H1 (cell line): ENCODE data around the gene TRIML2.

Source experiments
- GTF2F1 ChIP-seq: IDR thresholded peaks from 2 replicates; pipeline ENCODE4 v1.6.1; 2012; ENCODE audit warnings: low read depth, low read length, improper control_type of control experiment, borderline replicate concordance
- JUND ChIP-seq: IDR thresholded peaks from 2 replicates; pipeline ENCODE4 v1.6.1; 2011; ENCODE audit warnings: mild to moderate bottlenecking, improper control_type of control experiment, low read length
- NRF1 ChIP-seq: IDR thresholded peaks from 2 replicates; pipeline ENCODE4 v1.6.1; 2011; ENCODE audit warnings: mild to moderate bottlenecking, low read depth, low read length, improper control_type of control experiment
- POLR2A ChIP-seq, 2 experiments: IDR thresholded peaks; 1 replicate in 1 of 2; 2 replicates in 1 of 2; pipeline ENCODE4 v1.6.1; 2011; ENCODE audit warnings: low read depth in 2 of 2, low read length in 2 of 2, mild to moderate bottlenecking in 2 of 2; ENCODE audit errors: control extremely low read depth in 1 of 2
- RAD21 ChIP-seq, 2 experiments: IDR thresholded peaks in 1 of 2; conservative IDR thresholded peaks in 1 of 2; 2 replicates each; pipeline ENCODE4 v1.6.1; 2011; ENCODE audit warnings: low read depth in 2 of 2, low read length in 2 of 2, improper control_type of control experiment in 1 of 2, inconsistent platforms in 1 of 2, mild to moderate bottlenecking in 1 of 2, moderate library complexity in 1 of 2
- RFX5 ChIP-seq: IDR thresholded peaks from 2 replicates; pipeline ENCODE4 v1.6.1; 2011; ENCODE audit warnings: low read depth, low read length, improper control_type of control experiment, borderline replicate concordance
- SAP30 ChIP-seq: fragments of 300-600 bp; sonication (generic); IDR thresholded peaks from 2 replicates; pipeline ENCODE4 v1.7.1; 2012; ENCODE audit warnings: low read length, moderate library complexity, mild to moderate bottlenecking, inconsistent platforms; ENCODE audit not compliant: insufficient read depth, insufficient replicate concordance
- TEAD4 ChIP-seq: IDR thresholded peaks from 2 replicates; pipeline ENCODE4 v1.6.1; 2012; ENCODE audit warnings: low read depth, low read length, inconsistent platforms, mixed read lengths
- TF ChIP-seq, protein P1 (sequence below), 3 experiments: IDR thresholded peaks; 1 replicate in 2 of 3; 2 replicates in 1 of 3; pipeline versions ENCODE4 v1.5.1 to v1.6.1; 2011; ENCODE audit warnings: low read length in 3 of 3, mild to moderate bottlenecking in 3 of 3, inconsistent platforms in 2 of 3, low read depth in 1 of 3, moderate library complexity in 1 of 3; ENCODE audit not compliant: insufficient read depth in 1 of 3; ENCODE audit errors: control extremely low read depth in 1 of 3
- TF ChIP-seq, protein P2 (sequence below): IDR thresholded peaks from 2 replicates; pipeline ENCODE4 v1.6.1; 2011; ENCODE audit warnings: low read length, improper control_type of control experiment
- TF ChIP-seq, protein P3 (sequence below): IDR thresholded peaks from 2 replicates; pipeline ENCODE4 v1.6.1; 2012; ENCODE audit warnings: low read length, inconsistent platforms

- no peak for TF ChIP-seq POLR2A (IDR thresholded peaks at IDR 0.05; ENCODE audit: control extremely low read depth in 1 of 2, low read depth in 2 of 2, low read length in 2 of 2)
- TF ChIP-seq, protein P1, sequence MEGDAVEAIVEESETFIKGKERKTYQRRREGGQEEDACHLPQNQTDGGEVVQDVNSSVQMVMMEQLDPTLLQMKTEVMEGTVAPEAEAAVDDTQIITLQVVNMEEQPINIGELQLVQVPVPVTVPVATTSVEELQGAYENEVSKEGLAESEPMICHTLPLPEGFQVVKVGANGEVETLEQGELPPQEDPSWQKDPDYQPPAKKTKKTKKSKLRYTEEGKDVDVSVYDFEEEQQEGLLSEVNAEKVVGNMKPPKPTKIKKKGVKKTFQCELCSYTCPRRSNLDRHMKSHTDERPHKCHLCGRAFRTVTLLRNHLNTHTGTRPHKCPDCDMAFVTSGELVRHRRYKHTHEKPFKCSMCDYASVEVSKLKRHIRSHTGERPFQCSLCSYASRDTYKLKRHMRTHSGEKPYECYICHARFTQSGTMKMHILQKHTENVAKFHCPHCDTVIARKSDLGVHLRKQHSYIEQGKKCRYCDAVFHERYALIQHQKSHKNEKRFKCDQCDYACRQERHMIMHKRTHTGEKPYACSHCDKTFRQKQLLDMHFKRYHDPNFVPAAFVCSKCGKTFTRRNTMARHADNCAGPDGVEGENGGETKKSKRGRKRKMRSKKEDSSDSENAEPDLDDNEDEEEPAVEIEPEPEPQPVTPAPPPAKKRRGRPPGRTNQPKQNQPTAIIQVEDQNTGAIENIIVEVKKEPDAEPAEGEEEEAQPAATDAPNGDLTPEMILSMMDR (IDR thresholded peaks at IDR 0.05; ENCODE audit: control extremely low read depth in 1 of 3, insufficient read depth in 1 of 3, low read depth in 1 of 3, low read length in 3 of 3): peak in 2 of 3 experiments; percentile 15 to 27; a peak in 3 of 4 replicates
- TF ChIP-seq NRF1: no peak
- no peak for TF ChIP-seq GTF2F1
- TF ChIP-seq, protein P2, sequence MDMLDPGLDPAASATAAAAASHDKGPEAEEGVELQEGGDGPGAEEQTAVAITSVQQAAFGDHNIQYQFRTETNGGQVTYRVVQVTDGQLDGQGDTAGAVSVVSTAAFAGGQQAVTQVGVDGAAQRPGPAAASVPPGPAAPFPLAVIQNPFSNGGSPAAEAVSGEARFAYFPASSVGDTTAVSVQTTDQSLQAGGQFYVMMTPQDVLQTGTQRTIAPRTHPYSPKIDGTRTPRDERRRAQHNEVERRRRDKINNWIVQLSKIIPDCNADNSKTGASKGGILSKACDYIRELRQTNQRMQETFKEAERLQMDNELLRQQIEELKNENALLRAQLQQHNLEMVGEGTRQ: no peak
- TF ChIP-seq RAD21 (IDR thresholded peaks at IDR 0.05 in 1 of 2, conservative IDR thresholded peaks at IDR 0.05 in 1 of 2; ENCODE audit: low read depth in 2 of 2, low read length in 2 of 2): peak in 1 of 2 experiments; percentile 26; a peak in 3 of 4 replicates
- TF ChIP-seq, protein P3, sequence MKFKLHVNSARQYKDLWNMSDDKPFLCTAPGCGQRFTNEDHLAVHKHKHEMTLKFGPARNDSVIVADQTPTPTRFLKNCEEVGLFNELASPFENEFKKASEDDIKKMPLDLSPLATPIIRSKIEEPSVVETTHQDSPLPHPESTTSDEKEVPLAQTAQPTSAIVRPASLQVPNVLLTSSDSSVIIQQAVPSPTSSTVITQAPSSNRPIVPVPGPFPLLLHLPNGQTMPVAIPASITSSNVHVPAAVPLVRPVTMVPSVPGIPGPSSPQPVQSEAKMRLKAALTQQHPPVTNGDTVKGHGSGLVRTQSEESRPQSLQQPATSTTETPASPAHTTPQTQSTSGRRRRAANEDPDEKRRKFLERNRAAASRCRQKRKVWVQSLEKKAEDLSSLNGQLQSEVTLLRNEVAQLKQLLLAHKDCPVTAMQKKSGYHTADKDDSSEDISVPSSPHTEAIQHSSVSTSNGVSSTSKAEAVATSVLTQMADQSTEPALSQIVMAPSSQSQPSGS: no peak
- TF ChIP-seq SAP30: no peak
- no peak for TF ChIP-seq TEAD4
- TF ChIP-seq RFX5: no peak
- TF ChIP-seq JUND: no peak
Observed at GRCh38 chr4:188053302-188053701, 56.1 kb downstream of the TRIML2 start.
